Measurements from ENCODE around the gene C5orf63.
A peak's percentile ranks its signal among the peaks of the same experiment; 100 is the strongest.
"Not testable (repeated sequence)": the region's sequence is repeated elsewhere in the genome, so short reads cannot be mapped to it uniquely, and the experiment has no call there.

The C5orf63 gene

DNA sequence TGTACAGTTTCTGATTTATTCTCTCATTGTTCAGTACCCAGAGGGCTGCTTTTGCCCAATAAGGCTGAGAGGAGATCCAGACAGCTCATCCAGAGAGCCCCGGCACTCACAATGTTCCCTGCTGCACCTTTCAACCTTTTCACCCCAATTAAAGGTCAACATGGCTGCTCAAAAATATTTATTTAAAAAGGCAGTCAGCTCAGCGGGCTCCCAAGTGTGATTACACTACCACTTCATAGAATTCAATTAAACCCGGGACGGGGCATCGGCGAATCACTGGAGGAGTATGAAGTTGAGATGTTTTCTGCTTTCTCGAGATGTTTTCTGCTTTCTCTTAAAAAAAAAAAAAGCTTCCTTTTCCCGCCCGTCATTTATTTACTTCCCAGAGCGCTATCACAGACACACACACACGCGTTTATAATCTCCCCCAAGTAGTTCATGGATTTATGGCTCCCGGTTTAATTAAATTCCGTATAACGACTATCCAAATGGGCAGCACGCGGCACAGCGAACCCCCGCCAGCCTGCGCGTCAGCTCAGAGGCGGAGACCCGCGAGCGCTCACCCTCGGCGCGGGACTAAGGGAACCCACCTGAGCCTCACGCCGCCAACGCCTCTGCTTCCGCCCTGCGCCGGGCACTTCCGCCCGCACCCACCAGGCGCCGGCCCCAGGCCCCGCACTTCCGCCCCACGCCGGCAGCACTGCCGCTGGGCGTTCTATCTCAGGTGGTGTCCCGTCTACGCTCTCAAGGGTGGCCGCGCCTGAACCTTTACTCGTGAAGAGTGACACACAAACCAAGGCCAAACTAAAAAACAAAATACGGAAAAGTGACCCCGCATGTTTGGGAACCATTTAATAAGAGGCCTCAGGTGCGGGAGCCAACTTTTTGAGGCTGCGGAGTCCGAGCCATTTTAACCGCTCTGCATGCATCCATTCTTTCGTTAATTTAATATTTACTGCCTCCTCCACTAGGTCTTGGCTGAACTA lies at the start of gene C5orf63:
Gene C5orf63 (minus strand): TSS at position 642 of the 986 bp plus-strand sequence. CDS start 14,507 bp downstream, outside the sequence.
- no peak for DNase-seq (ENCODE audit: low read depth in 2 of 2)

DNA sequence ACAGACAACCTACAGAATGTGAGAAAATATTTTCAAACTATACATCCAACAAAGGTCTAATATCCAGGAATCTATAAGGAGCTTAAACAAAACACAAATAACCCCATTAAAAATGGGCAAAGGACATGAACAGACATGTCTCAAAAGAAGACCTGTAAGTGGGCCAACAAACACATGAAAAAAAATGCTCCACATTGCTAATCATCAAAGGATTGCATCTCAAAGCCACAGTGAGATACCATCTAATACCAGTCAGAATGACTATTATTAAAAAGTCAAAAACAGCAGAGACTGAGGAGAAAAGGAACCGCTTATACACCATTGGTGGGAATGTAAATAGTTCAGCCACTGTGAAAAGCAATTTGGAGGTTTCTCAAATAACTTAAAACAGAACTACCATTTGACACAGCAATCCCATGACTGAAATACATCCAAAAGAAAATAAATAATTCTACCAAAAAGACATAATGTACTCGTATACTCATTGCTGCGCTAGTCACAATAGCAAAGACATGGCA lies 39.1 kb upstream of the C5orf63 start:
- no peak for DNase-seq (ENCODE audit: low read depth in 2 of 2)

DNA sequence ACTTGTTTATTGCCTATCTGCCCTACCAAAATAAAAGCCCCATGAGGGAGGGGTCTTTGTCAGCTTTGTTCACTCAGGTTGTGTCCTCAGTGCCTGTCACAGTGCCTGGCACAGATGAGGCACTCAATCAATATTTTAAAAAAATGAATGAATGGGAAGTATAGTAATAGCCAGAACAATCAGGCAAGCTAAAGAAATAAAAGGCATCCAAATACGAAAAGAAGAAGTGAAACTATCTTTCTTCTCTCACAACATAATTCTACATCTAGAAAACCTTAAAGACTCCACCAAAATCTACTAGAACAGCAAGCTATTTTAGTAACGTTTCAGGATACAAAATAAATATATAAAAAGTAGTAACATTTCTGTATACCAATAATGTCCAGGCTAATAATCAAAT lies 37.8 kb upstream of the C5orf63 start:
- no peak for DNase-seq (ENCODE audit: low read depth in 2 of 2)

DNA sequence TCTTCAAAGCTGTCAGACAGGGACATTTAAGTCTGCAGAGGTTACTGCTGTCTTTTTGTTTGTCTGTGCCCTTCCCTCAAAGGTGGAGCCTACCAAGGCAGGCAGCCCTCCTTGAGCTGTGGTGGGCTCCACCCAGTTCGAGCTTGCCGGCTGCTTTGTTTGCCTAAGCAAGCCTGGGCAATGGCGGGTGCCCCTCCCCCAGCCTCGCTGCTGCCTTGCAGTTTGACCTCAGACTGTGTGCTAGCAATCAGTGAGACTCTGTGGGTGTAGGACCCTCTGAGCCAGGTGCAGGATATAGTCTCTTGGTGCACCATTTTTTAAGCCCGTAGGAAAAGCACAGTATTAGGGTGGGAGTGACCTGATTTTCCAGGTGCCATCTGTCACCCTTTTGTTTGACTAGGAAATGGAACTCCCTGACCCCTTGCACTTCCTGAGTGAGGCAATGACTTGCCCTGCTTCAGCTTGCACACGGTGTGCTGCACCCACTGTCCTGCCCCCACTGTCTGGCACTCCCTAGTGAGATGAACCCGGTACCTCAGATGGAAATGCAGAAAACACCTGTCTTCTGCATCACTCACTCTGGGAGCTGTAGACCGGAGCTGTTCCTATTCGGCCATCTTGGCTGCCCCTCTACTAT lies 35.4 kb upstream of the C5orf63 start:
- DNase-seq (ENCODE audit: low read depth in 2 of 2) = not testable (repeated sequence)

DNA sequence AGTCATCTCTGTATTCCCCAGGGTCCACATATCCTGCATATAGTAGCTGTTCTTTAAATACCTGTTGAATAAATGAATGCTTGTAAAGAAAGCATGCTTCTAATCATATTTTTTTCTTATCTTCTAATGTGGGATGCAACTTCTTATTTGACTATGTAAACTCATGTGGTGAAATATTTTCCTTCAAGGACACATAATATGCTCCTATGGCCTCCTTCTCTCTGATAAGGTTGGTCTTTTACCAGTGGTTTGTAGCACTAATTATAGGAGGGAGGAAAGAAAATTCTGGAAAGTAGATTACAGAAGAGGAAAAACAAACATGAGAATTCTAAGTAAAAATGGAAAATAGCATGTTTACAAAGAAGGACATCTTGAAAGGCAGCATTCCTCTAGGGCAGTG lies 28.6 kb upstream of the C5orf63 start:
- no peak for DNase-seq (ENCODE audit: low read depth in 2 of 2)

DNA sequence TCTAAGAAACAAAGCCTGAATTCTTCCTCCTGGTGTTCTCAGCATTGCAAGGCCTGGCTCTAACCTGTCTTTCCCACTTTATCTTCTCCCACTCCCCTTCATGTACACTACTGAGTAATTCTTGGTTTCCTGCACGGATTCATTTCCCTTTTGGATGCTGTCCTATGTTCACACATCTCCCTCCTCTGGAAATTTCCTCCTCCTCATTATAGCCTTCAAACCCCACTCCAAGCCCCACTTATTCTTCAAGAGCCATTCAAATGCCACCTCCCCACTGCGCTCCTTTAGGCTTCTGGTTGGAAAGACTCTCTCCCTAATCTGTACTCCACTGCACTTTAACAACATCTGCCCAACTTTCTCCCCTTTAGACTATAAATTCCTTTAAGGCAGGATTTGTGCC lies 28.2 kb upstream of the C5orf63 start:
- DNase-seq (ENCODE audit: low read depth in 2 of 2) = no peak

DNA sequence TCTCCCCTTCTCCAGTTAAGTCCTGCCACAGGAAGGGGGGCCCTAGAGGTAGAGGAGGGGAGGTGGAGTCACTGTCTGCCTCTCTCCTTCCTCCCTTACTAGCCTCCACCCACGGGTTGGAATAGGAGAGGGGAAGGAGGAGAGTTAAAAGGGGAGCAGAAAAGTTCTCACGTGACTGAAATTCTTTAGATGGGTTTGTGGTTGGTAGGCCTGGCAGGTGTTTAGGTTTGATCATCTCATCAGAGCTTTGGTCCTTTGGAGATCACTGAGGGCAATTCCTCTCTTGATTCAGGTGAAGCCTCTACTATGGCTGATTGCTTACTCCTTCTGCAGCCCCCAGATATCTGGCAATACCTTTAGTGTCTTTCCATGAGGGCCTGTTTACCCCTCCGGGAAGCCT lies 24.9 kb upstream of the C5orf63 start:
- no peak for DNase-seq (ENCODE audit: low read depth in 2 of 2)

DNA sequence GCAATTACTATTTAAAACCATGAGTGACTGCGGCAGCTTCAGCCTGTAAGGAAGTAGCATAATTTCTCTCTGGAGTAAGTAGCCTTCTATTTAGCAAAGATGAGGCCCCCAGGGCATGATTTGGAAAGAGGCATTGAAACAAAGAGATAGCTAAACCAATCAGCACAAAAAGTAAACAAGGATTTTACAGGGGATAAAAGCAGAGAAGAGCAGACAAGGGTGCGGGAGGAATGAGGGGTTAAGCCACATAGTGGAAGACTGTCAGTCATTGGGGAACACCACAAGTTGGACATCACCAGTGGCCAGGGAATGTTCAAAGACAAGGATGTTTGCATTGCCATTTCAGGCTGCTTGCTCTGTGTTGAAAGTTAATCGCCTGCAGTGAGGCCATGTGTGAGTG lies 24.0 kb upstream of the C5orf63 start:
- DNase-seq (ENCODE audit: low read depth in 2 of 2) = no peak

DNA sequence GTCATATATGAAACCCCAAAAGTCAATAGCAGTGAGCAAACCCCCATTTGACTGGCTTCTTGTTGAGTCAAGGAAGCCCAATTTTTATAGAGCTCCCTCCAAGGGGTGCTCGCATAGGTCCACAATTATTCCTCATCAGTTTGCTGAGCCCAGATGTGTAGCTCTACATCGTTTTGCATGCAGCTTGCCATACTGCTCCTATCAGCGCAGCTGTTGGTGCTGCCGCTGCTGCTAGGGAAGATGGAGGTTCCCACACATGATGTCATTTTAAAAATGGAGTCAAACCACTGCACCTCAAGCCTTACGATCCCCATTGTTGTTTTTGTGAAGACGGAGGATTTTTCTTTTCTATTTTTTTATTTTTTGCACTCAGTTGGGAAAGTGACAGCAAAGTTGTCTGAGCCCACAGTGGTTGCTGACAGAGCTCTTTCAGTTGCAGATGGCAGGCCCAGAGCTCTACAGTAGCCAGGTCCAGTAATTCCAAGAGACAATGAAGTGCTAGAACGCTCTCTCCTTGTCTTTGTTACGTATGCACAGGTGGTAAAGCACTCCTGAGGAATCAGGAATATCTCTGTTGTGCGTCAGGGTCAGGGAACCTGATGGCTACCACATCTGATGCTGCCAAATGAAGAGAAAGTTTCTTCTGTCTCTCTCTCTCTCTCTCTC lies 23.2 kb upstream of the C5orf63 start:
- no peak for DNase-seq (ENCODE audit: low read depth in 2 of 2)

DNA sequence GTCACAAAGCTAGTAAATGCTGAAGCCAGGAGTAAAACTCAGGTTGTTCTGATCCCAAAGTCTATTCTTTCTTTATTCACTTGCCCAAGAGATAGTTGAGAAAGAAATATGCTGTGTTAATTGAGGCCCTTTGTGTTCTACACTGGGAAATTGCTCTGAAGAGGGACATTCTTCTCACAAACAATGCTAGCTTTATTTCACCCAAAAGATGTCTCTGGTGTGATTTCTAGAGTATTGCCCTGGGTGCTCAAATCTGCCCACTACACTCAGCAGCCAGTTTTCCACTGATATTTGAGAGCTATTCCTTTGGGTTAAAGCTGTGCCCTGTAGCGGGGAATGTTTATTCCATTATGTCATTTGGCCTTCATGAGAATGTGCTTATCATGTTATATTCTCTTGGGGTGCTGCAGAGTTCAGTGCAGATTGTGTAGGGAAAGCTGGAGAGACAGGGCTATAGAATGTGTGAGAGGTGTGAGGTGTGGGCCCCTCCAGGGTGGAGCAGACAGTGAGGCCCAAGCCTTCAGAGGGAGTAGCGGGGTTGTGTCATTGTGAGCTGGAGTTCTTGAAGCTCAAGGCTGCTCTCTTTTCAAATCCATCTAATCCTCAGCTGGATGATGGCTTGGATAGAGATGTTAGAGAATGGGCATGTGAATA lies 21.0 kb upstream of the C5orf63 start:
- DNase-seq (ENCODE audit: low read depth in 2 of 2) = no peak

DNA sequence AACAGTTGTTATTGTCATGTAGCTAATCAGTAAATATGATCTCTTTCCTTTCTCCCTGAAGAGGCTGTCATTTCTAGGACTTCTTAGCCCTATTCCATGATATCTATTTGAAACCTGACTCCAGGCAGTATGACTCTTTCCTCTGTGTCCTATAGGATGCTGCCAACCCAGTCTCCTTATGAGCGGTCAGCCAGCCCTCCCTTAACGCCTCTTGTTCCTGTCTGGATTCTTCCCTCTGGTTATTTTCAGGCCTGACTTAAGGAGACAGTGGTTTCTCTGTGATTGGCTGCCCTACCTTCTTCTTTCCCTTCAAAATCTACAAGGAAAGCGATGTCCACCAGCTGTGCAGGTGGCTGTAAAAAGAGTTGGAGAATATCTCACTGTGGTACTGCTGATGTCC lies 19.4 kb upstream of the C5orf63 start:
- DNase-seq (ENCODE audit: low read depth in 2 of 2) = peak; percentile 49 to 55

DNA sequence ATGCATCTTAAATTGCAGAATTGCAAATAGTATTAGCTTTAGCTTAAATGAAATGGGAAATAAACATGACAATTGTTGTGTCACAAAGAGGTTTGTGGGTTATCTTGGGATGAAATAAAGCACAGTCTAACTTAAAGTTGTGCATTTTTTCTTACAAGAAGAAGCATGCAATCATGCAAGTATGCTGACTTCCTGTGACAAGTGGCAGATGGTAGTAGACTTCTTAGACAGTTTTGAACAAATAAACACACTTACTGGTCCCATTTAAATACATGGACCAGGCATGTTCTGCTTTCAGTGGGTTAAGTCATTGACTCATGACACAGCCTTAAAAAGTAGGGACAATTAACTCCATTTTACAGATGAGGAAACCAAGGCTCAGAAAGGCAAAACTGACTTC lies 15.9 kb upstream of the C5orf63 start:
- no peak for DNase-seq (ENCODE audit: low read depth in 2 of 2)

DNA sequence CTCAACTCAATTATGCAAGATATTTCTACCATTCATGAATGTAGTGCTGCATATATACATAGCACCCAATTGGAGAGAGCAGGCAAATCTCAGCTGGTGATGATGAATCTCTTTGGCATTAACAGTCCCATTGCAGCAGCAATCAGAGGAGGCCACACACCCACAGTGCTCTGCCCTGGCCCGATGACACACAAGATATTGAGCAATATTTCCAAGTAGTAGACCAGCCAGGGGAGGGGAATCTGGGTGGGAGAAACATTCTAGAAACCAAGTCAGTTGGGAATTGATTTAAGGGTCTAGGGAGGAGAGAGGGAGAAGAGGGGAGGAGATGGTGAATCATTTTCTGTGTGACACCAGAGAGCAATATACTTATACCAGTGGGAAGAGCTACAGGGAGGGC lies 14.9 kb upstream of the C5orf63 start:
- peak; percentile 97 to 98 for DNase-seq (ENCODE audit: low read depth in 2 of 2)

DNA sequence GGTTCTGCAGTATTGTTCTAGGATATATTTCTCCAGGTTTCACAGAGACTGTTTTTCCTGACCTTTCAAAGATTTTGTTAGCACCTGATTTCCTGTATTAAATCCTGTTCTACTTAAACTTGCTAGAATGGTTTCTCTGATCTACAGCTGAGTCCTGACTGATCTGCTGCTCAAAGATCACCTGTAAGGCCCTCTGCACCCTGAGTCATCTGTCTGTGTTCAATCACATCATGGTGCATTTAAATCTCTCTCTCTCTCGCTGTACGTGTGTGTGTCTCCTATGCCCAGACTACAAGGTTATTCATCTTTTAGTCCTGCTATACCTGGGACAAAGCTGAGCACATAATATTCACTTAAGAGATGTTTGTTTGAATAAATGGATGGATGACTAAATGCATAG lies 13.3 kb upstream of the C5orf63 start:
- no peak for DNase-seq (ENCODE audit: low read depth in 2 of 2)

DNA sequence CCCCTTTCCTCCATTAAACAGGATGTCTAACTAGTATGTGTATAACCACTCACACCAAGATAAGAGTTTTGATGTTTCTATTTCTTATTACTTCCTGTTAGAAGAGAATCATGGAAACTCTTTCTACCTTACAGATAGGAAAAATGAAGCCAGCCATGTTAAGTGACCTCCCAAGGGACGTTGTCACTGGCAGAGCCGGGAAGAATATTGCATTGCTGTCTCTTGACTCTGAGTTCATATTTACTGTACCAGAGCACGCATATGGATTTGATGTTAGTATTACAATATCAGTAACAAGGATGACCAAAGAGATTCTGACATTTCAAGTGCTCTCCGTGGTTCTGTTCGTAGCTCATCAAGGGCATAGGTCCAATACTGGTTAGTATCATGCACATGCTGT lies 12.5 kb upstream of the C5orf63 start:
- DNase-seq (ENCODE audit: low read depth in 2 of 2) = no peak

DNA sequence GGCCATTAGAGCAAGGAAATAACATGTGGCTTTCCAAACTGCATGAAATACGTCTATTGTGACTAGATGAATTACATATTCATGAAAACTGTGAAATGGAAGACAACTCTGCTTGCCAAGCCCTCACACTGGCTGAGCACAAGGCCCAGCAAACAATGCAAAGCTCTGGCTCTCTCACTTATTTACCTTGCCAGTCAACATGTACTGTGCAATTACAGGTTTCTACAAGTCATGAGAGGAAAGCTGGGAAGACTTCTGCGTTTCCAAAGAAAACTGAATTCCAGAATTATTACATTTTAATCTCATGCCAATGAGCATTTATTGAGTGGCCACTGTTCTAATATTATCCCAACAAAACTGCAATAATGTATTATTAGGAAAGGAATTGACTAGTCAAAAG lies 12.1 kb upstream of the C5orf63 start:
- DNase-seq (ENCODE audit: low read depth in 2 of 2) = no peak

DNA sequence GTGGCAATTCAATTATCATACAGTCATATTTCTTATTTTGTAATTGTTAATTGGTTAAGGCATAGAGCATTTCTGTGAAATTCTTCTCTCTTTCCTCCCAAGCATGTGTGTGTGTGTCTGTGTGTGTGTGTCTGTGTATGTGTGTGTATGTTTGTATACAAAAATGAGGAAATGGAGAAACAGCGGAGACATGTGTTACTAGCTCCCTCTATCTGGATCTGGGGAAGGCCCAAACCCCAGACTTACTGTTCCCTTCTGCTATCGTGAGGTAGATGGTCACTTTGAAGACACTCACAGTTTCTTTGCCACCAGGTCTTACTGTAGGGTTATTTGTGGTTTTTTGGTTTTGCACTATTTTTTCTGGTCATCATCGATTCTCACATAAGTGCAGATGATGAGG lies 11.4 kb upstream of the C5orf63 start:
- no peak for DNase-seq (ENCODE audit: low read depth in 2 of 2)

DNA sequence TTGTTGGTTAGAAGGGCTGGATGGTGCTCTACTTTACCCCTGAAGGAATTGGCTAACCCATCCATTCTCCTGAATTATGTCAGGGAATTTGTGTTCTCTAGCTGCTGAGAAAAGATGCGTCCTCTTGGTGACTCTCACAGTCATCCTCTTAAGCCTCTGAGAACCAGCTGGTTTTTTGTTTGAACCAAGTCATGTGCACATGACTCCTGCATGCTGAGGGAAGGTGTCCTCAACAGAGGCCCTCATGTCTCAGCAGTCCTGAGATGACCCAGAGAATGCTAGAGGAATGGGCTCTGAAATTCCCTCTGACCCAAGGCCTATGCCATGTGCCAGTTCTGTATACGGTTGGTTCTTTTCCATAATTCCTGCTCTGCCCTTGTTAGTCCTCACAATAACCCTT lies 10.4 kb upstream of the C5orf63 start:
- DNase-seq (ENCODE audit: low read depth in 2 of 2) = no peak

DNA sequence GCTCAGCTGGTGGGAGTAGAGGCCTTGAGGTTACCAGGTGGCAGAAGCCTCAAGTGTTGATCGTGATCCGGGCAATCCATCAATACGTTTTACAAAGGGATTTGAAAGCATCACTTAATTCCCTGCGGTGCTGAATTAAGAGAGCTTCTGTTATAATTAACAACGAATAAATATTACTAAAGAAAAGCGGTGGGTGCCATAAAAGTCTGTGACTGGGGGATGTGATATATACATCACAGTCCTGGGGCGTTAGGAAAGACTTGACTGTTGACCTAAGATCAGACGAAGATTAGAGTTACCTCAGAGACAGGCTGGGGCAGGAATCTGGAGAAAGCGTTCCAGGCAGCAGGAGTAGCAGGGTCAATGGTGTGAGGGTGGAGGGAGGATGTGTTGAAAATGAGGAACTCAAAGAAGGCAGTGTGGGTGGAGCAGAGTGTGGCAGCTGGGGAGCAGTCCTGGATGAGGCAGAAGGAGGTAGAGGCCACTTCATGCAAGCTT lies 6.7 kb upstream of the C5orf63 start:
- no peak for DNase-seq (ENCODE audit: low read depth in 2 of 2)

DNA sequence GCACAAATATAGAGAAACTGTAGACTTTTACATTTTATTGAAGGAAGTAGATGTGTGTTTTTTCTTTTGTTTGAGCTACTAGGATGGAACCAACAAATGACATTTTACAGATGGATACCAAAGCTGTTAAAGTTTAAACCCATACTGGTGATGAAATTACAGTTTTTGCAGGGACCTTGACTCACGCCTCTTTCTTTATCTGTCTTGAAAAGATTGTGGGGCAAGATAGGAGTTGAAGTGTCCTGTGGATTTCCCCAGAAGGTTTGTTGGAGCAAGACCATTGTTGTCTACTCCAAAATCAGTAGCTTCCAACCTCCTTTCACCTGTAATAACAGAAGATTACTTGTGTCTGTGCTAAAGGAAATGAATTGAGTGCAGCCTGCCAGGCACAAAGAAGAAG lies 4.1 kb upstream of the C5orf63 start:
- DNase-seq (ENCODE audit: low read depth in 2 of 2) = no peak

DNA sequence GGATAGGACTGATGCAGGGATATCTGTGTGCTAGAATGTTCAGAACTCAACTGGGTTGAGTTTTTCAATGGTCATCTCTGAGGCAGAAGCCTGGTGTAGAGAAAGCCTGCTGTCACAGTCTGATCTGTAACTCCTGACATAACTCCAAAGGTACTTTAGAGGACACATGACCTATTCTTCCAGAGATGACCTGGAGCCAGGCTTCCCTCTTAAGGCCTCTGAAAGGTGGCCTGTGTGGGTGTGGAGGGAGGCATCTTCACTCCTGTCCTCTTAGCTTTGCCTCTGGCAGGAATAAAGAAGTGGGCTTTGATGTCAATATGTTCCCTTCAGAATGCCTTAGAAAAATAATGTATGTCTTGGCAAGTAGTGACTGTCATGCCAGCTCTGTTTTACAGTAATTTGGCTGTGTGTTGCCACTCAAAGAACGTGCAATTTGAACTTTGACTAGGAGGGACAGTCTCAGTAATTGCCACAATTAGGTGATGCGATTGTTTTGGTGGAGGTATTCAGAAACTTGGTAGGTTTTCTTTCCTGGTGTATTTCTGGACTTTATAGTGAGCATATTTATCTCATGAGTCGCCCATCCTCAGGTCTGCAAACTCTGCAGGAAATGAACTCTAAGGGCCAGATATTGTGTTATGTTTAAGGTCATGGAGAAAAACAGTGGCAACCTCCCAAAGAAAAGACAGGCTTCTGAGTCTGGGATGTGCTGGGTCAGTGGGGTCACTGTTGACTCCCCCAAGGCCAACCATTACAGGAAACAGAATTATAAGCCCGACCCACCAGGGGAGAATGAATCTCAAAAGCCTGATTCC lies 3.2 kb upstream of the C5orf63 start:
- no peak for DNase-seq (ENCODE audit: low read depth in 2 of 2)
